Transverse colon (tissue), 4 donors: ENCODE measurements around the gene S1PR5. TPM values are rescaled to one million over a fixed set of nuclear protein-coding genes. Genes with fewer than 3 reads are reported as not detected.
"Not testable (repeated sequence)": the region's sequence is repeated elsewhere in the genome, so short reads cannot be mapped to it uniquely, and the experiment has no call there.

Source experiments
- DNase-seq: peaks from one replicate; pipeline ENCODE4 v3.0.0-alpha.2; 2019
- H3K27ac ChIP-seq, 4 donors: fragments of 200-600 bp; sonication (generic); 2 replicates each; pipeline ENCODE4 v1.5.1; 2016 to 2018; ENCODE audit warnings: inconsistent platforms in 4 of 4
- H3K27me3 ChIP-seq: fragments of 200-600 bp; sonication (generic); 2 replicates; pipeline ENCODE4 v1.5.1; 2017; ENCODE audit warnings: inconsistent platforms
- H3K36me3 ChIP-seq, 4 donors: fragments of 200-600 bp; sonication (generic); 2 replicates each; pipeline ENCODE4 v1.5.1; 2017 to 2019; ENCODE audit warnings: inconsistent platforms in 4 of 4
- H3K4me1 ChIP-seq, 4 donors: fragments of 200-600 bp; sonication (generic); 2 replicates each; pipeline ENCODE4 v1.5.1; 2017 to 2020; ENCODE audit warnings: inconsistent platforms in 4 of 4
- H3K4me3 ChIP-seq, 4 donors: fragments of 200-600 bp; sonication (generic); 1 replicate in 1 of 4; 2 replicates in 3 of 4; pipeline versions ENCODE4 v1.5.1 to v1.6.1; 2017 to 2019; ENCODE audit warnings: inconsistent platforms in 4 of 4
- H3K9me3 ChIP-seq, 2 donors: fragments of 200-600 bp; sonication (generic); 2 replicates each; pipeline ENCODE4 v1.5.1; 2017 to 2019; ENCODE audit warnings: inconsistent platforms in 2 of 2
- EP300 ChIP-seq: sonication (generic); formaldehyde crosslinking; IDR thresholded peaks from one replicate; pipeline ENCODE4 v1.6.1; 2017; ENCODE audit warnings: antibody characterized with exemption, low read depth
- POLR2A ChIP-seq: fragments of 450-650 bp; IDR thresholded peaks from one replicate; pipeline ENCODE4 v1.6.1; 2016; ENCODE audit warnings: antibody characterized with exemption, mild to moderate bottlenecking, moderate library complexity
- POLR2AphosphoS5 ChIP-seq, 3 donors: sonication (generic); formaldehyde crosslinking; IDR thresholded peaks; one replicate each; pipeline ENCODE4 v1.6.1; 2016; ENCODE audit warnings: antibody characterized with exemption in 3 of 3
- WGBS, 2 donors: methylation state at CpG; one replicate each; pipeline ENCODE4 v1.1.5; 2018; ENCODE audit warnings: low coverage in 1 of 2; 5-methylcytosine and 5-hydroxymethylcytosine counted together
- in situ Hi-C, 4 donors: fragments of 200-750 bp; cut with MboI; loops; one replicate each; pipeline versions ENCODE4 v1.15.0 to v1.15.1; 2017; ENCODE audit warnings: low sequenced_read_pairs in 3 of 4, low pct_ligation_motif_present in 1 of 4, low pct_unique_long_range_greater_than_20kb in 1 of 4
- intact Hi-C: fragments of 100-400 bp; cut with DNase I; formaldehyde crosslinking; loops from one replicate; pipeline ENCODE4 v1.15.1; 2023; ENCODE audit warnings: low total_unique reads
- total RNA-seq, 4 donors: library from RNA; depleted of rRNA; stranded (reverse); fragments of >200 nt; gene quantifications; one replicate each; pipeline ENCODE4 v1.1.0, GENCODE V29; 2016
- TF ChIP-seq, protein P1 (sequence below), 5 experiments: fragments of 200-600 bp in 3 of 5; fragments of 450-650 bp in 2 of 5; sonication (generic) in 3 of 5; IDR thresholded peaks; 1 replicate in 2 of 5; 2 replicates in 3 of 5; pipeline ENCODE4 v1.5.1; 2016 to 2017; ENCODE audit warnings: antibody characterized with exemption in 5 of 5, inconsistent platforms in 3 of 5, mild to moderate bottlenecking in 2 of 5, moderate library complexity in 1 of 5

Gene S1PR5
- total RNA-seq, 4 donors from 2014 or later = not detected

DNA sequence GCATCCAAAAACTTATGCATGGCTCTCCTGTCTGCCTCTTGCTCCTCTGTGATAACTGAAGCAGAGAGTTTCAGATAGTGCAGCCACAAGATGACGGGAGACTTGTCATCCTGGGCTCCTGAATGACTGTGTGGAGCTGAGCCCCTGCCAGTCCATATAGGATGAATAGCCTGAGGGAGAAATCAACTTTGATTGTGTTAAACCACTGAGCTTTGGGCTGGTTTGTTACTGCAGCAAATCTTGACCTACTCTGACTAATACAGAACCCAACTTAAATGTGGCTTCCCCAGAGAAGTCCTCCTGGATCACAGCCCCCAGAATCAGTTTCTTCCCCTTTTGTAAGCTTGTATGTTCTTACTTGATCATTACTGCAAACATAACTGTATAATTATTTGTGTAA is 15.2 kb upstream of the S1PR5 start:
- in situ Hi-C loops (no loop called here), intact Hi-C loops (loop anchor here (5.0 kb wide), 1 partner anchor 895 kb away; no protein-coding TSS in a partner anchor)
- WGBS, 2 donors = 75% methylated on average over 1 of the region's 1 CpG; no CpG with 5 or more reads in 1 of the 2 donors

DNA sequence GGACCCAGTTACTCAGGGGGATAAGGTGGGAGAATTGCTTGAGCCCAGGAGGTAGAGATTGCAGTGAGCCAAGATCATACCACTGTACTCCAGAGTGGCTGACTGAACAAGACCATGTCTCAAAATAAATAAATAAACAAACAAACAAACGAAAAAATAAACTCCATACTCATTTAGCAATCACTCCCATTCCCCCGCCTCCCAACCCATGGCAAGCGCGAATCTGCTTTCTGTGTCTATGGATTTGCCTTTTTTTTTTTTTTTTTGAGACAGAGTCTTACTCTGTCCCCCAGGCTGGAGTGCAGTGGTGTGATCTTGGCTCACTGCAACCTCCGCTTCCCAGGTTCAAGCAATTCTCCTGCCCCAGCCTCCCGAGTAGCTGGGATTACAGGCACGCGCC is 9.6 kb upstream of the S1PR5 start:
- in situ Hi-C loops, H3K9me3 ChIP-seq, DNase-seq, H3K4me3 ChIP-seq, intact Hi-C loops, H3K4me1 ChIP-seq, H3K36me3 ChIP-seq, H3K27ac ChIP-seq: not testable (repeated sequence)
- peaks cover 11% of the 10 kb centered on the region for H3K27me3 ChIP-seq
- WGBS, 2 donors = 91% methylated on average over 6 to 8 of the region's 8 CpGs

More for the DNA sequence above, 15.2 kb upstream of the S1PR5 start:
- TF ChIP-seq POLR2AphosphoS5 (IDR thresholded peaks at IDR 0.05) = no peak
- no peak for TF ChIP-seq POLR2A
- TF ChIP-seq, protein P1, sequence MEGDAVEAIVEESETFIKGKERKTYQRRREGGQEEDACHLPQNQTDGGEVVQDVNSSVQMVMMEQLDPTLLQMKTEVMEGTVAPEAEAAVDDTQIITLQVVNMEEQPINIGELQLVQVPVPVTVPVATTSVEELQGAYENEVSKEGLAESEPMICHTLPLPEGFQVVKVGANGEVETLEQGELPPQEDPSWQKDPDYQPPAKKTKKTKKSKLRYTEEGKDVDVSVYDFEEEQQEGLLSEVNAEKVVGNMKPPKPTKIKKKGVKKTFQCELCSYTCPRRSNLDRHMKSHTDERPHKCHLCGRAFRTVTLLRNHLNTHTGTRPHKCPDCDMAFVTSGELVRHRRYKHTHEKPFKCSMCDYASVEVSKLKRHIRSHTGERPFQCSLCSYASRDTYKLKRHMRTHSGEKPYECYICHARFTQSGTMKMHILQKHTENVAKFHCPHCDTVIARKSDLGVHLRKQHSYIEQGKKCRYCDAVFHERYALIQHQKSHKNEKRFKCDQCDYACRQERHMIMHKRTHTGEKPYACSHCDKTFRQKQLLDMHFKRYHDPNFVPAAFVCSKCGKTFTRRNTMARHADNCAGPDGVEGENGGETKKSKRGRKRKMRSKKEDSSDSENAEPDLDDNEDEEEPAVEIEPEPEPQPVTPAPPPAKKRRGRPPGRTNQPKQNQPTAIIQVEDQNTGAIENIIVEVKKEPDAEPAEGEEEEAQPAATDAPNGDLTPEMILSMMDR (IDR thresholded peaks at IDR 0.05) = no peak
- TF ChIP-seq EP300 = no peak
- H3K36me3 ChIP-seq = no peaks in the 10 kb centered on the region
- H3K4me3 ChIP-seq = no peak overlapping the region
- H3K27ac ChIP-seq = no peak overlapping the region
- H3K9me3 ChIP-seq = no peaks in the 10 kb centered on the region
- H3K27me3 ChIP-seq = peaks cover 2% of the 10 kb centered on the region
- no peaks in the 10 kb centered on the region for H3K4me1 ChIP-seq
- no peak for DNase-seq

DNA sequence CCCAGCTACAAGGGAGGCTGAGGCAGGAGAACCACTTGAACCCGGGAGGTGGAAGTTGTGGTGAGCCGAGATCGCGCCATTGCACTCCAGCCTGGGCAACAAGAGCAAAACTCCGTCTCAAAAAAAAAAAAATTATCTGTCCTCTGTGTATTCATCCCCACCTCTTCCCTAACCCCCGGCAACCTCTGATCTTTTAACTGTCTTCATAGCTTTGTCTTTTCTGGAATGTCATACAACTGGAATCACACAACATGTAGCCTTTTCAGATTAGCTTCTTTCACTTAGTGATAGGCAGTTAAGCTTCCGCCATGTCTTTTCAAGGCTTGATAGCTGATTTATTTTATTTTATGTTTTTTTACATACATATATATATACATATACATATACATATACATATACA is 8.4 kb upstream of the S1PR5 start:
- intact Hi-C loops = no loop called here
- peaks cover 15% of the 10 kb centered on the region for H3K27me3 ChIP-seq
- DNase-seq = no peak

DNA sequence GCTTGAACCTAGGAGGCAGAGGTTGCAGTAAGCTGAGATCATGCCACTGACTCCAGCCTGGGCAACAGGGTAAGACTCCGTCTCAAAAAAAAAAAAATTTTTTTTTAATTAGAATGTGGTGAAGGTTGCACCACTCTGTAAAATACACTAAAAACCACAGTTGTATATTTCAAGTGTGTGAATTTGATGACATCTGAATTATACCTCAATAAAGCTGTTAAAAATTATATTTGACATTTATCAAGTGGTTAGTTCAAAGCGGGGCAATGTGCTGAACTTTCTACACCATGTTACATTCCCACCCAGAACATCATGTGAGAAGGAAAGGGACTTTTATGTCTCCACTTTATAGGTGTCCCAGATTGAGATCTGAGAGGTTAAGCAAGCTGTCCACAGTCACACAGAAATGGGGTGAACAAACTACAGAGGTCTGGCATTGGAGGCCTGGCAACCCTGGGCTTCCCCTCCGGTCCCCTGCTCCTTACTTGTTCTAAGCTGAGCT is 5.9 kb upstream of the S1PR5 start:
- no peak overlapping the region for H3K4me3 ChIP-seq
- 62 to 63% methylated on average over 2 to 3 of the region's 3 CpGs for WGBS, 2 donors
- in situ Hi-C loops = no loop called here
- no peak overlapping the region for H3K27ac ChIP-seq
- intact Hi-C loops = no loop called here
- no peak for DNase-seq
- H3K27me3 ChIP-seq = peaks cover 40% of the 10 kb centered on the region
- no peak for TF ChIP-seq POLR2AphosphoS5 (IDR thresholded peaks at IDR 0.05)
- TF ChIP-seq POLR2A = no peak
- TF ChIP-seq, protein P1 (IDR thresholded peaks at IDR 0.05) = no peak
- no peak for TF ChIP-seq EP300
- peaks cover 0 to 9% (median 7%) of the 10 kb centered on the region in 4 donors for H3K4me1 ChIP-seq
- no peaks in the 10 kb centered on the region for H3K36me3 ChIP-seq
- no peaks in the 10 kb centered on the region for H3K9me3 ChIP-seq

More for the DNA sequence above, 8.4 kb upstream of the S1PR5 start:
- no peaks in the 10 kb centered on the region for H3K9me3 ChIP-seq
- H3K4me3 ChIP-seq = no peak overlapping the region
- no peaks in the 10 kb centered on the region for H3K36me3 ChIP-seq
- 90 to 92% methylated on average over 7 of the region's 7 CpGs for WGBS, 2 donors
- no peaks in the 10 kb centered on the region for H3K4me1 ChIP-seq
- TF ChIP-seq POLR2AphosphoS5 (IDR thresholded peaks at IDR 0.05) (no peak), EP300 (no peak), POLR2A (no peak)
- TF ChIP-seq, protein P1 (IDR thresholded peaks at IDR 0.05) = no peak
- H3K27ac ChIP-seq = no peak overlapping the region
- in situ Hi-C loops = no loop called here
